GM19463 (cell line): Measurements from ENCODE around the gene CXCL17.
"Not testable (repeated sequence)": the region's sequence is repeated elsewhere in the genome, so short reads cannot be mapped to it uniquely, and the experiment has no call there.

Experiments used
- ATAC-seq: cut with Tn5 transposase; IDR thresholded peaks from one replicate; pipeline ENCODE4 v1.9.1; 2021; ENCODE audit warnings: mild to moderate bottlenecking, moderate library complexity; ENCODE audit not compliant: unreplicated experiment

The CXCL17 gene

GRCh38 chr19:42442833-42443232 is at the start of gene CXCL17:
Gene CXCL17, minus strand, starts transcription at chr19:42442946. Its CDS starts 114 bp downstream, at chr19:42442832.
- ATAC-seq: no peak

GRCh38 chr19:42488783-42489521 is 46.2 kb upstream of the CXCL17 start:
- ATAC-seq: no peak

- ATAC-seq: no peak
Observed at GRCh38 chr19:42487798-42488178, 45.0 kb upstream of the CXCL17 start.

- no peak for ATAC-seq
Observed at GRCh38 chr19:42487032-42487797, 44.5 kb upstream of the CXCL17 start.

- ATAC-seq: not testable (repeated sequence)
Observed at GRCh38 chr19:42485036-42485435, 42.3 kb upstream of the CXCL17 start.

- no peak for ATAC-seq
Observed at GRCh38 chr19:42480335-42481095, 37.8 kb upstream of the CXCL17 start.

- no peak for ATAC-seq
Observed at GRCh38 chr19:42479736-42480135, 37.0 kb upstream of the CXCL17 start.

GRCh38 chr19:42478765-42479311 is 36.1 kb upstream of the CXCL17 start:
- ATAC-seq: no peak

GRCh38 chr19:42477933-42478332 is 35.2 kb upstream of the CXCL17 start:
- ATAC-seq: no peak

- ATAC-seq: no peak
Observed at GRCh38 chr19:42477117-42477516, 34.4 kb upstream of the CXCL17 start.

GRCh38 chr19:42475366-42475765 is 32.6 kb upstream of the CXCL17 start:
- ATAC-seq: no peak

- no peak for ATAC-seq
Observed at GRCh38 chr19:42474743-42475142, 32.0 kb upstream of the CXCL17 start.

GRCh38 chr19:42473686-42474085 is 30.9 kb upstream of the CXCL17 start:
- no peak for ATAC-seq

- no peak for ATAC-seq
Observed at GRCh38 chr19:42472402-42473147, 29.8 kb upstream of the CXCL17 start.

- no peak for ATAC-seq
Observed at GRCh38 chr19:42471554-42472249, 29.0 kb upstream of the CXCL17 start.

GRCh38 chr19:42469311-42470235 is 26.8 kb upstream of the CXCL17 start:
- ATAC-seq: no peak

GRCh38 chr19:42468273-42468796 is 25.6 kb upstream of the CXCL17 start:
- ATAC-seq: no peak

- no peak for ATAC-seq
Observed at GRCh38 chr19:42467183-42467760, 24.5 kb upstream of the CXCL17 start.
